OCI-LY3 (cell line): Measurements from ENCODE around the gene DNAAF5.

Experiments used
- H2AFZ ChIP-seq: fragments of 200-600, 300-600 bp; shearing (Covaris generic); 2 replicates; pipeline ENCODE4 v1.6.0; 2014; ENCODE audit warnings: antibody characterized with exemption, low read depth, low read length
- H3K27ac ChIP-seq: fragments of 200-600, 300-600 bp; sonication (generic); 2 replicates; pipeline ENCODE4 v1.5.1; 2014; ENCODE audit warnings: mild to moderate bottlenecking, low read length, moderate library complexity, mixed read lengths
- H3K27me3 ChIP-seq: fragments of 200-600, 300-600 bp; sonication (generic); 2 replicates; pipeline ENCODE4 v1.6.1; 2014; ENCODE audit warnings: low read depth, low read length, mixed read lengths
- H3K36me3 ChIP-seq: fragments of 200-600, 300-600 bp; sonication (generic); replicated peaks from 2 replicates; pipeline ENCODE3; 2014; ENCODE audit warnings: low read depth, low read length, mixed read lengths
- H3K4me1 ChIP-seq: fragments of 300-600, 200-600 bp; sonication (generic); 2 replicates; pipeline ENCODE4 v1.6.1; 2014; ENCODE audit warnings: low read length, mixed read lengths
- H3K4me2 ChIP-seq: fragments of 200-600, 300-600 bp; sonication (generic); 2 replicates; pipeline ENCODE4 v1.6.1; 2014; ENCODE audit warnings: low read length, mixed read lengths
- H3K4me3 ChIP-seq: fragments of 300-600, 200-600 bp; sonication (generic); 2 replicates; pipeline ENCODE4 v1.5.1; 2014; ENCODE audit warnings: antibody characterized with exemption, mild to moderate bottlenecking, low read length, moderate library complexity
- H3K79me2 ChIP-seq: fragments of 300-600, 200-600 bp; shearing (Covaris generic); 2 replicates; pipeline ENCODE4 v1.6.1; 2014; ENCODE audit warnings: mild to moderate bottlenecking, low read length, mixed read lengths
- H3K9ac ChIP-seq: fragments of 300-600, 200-600 bp; shearing (Covaris generic); 2 replicates; pipeline ENCODE4 v1.6.0; 2014; ENCODE audit warnings: mild to moderate bottlenecking, low read length, moderate library complexity
- H3K9me3 ChIP-seq: fragments of 200-600, 300-600 bp; shearing (Covaris generic); 2 replicates; pipeline ENCODE4 v1.6.1; 2014; ENCODE audit warnings: low read length, mixed read lengths; ENCODE audit not compliant: insufficient read depth
- H4K20me1 ChIP-seq: fragments of 200-600, 300-600 bp; sonication (generic); 2 replicates; pipeline ENCODE4 v1.6.1; 2016; ENCODE audit warnings: low read length, mixed read lengths; ENCODE audit not compliant: insufficient read depth
- CTCF ChIP-seq: fragments of 200-600, 300-600 bp; sonication (generic); IDR thresholded peaks from 2 replicates; pipeline ENCODE4 v1.5.1; 2014; ENCODE audit warnings: antibody characterized with exemption, low read length, low read depth
- EZH2phosphoT487 ChIP-seq: fragments of 200-600 bp; shearing (Covaris generic); IDR thresholded peaks from 2 replicates; pipeline ENCODE4 v1.6.1; 2018; ENCODE audit warnings: antibody characterized with exemption, mixed run types, low read depth

DNAAF5 gene

GRCh38 chr7:832167-832967 is 105.9 kb downstream of the DNAAF5 start, which contains the start of gene SUN1:
Gene SUN1, plus strand, starts transcription at chr7:832476. Its CDS starts 49 bp downstream, at chr7:832525.
- H3K4me1 ChIP-seq = peaks cover 13% of the 10 kb centered on the region
- peaks cover 27% of the 10 kb centered on the region for H4K20me1 ChIP-seq
- TF ChIP-seq CTCF (no peak), EZH2phosphoT487 (no peak)
- H3K9me3 ChIP-seq = no peaks in the 10 kb centered on the region
- H3K27me3 ChIP-seq = no peaks in the 10 kb centered on the region
- H2AFZ ChIP-seq = no peak within 1 kb of the TSS
- peak within 1 kb of the TSS; percentile 54 for H3K4me2 ChIP-seq
- peak within 1 kb of the TSS; percentile 36 for H3K27ac ChIP-seq
- 0 out of 2 replicates have a peak within 1 kb of the TSS, but pooled peaks have one; percentile 18 for H3K4me3 ChIP-seq
- peaks cover 69% of the 10 kb centered on the region for H3K79me2 ChIP-seq
- H3K9ac ChIP-seq = no peak within 1 kb of the TSS
- peaks cover 4% of the 10 kb centered on the region for H3K36me3 ChIP-seq

- no peak overlapping the region for H3K4me2 ChIP-seq
- peaks cover 13% of the 10 kb centered on the region for H3K4me1 ChIP-seq
- peaks cover 27% of the 10 kb centered on the region for H4K20me1 ChIP-seq
- H3K36me3 ChIP-seq = peaks cover 4% of the 10 kb centered on the region
- H3K79me2 ChIP-seq = peaks cover 73% of the 10 kb centered on the region
- TF ChIP-seq EZH2phosphoT487 = no peak
- TF ChIP-seq CTCF = no peak
- H3K27ac ChIP-seq = no peak overlapping the region
- H3K9ac ChIP-seq = no peak overlapping the region
- no peak overlapping the region for H3K4me3 ChIP-seq
- no peak overlapping the region for H2AFZ ChIP-seq
- H3K27me3 ChIP-seq = no peaks in the 10 kb centered on the region
- no peaks in the 10 kb centered on the region for H3K9me3 ChIP-seq
Observed at GRCh38 chr7:832968-833424, 106.5 kb downstream of the DNAAF5 start.

GRCh38 chr7:833601-834258 is 107.2 kb downstream of the DNAAF5 start:
- TF ChIP-seq EZH2phosphoT487 = no peak
- no peak for TF ChIP-seq CTCF
- H3K4me1 ChIP-seq = peaks cover 13% of the 10 kb centered on the region
- no peak overlapping the region for H2AFZ ChIP-seq
- H3K27ac ChIP-seq = no peak overlapping the region
- no peak overlapping the region for H3K9ac ChIP-seq
- no peak overlapping the region for H3K4me3 ChIP-seq
- no peaks in the 10 kb centered on the region for H3K27me3 ChIP-seq
- H3K9me3 ChIP-seq = no peaks in the 10 kb centered on the region
- no peak overlapping the region for H3K4me2 ChIP-seq
- H3K36me3 ChIP-seq = peaks cover 4% of the 10 kb centered on the region
- H3K79me2 ChIP-seq = peaks cover 69% of the 10 kb centered on the region
- peaks cover 25% of the 10 kb centered on the region for H4K20me1 ChIP-seq

GRCh38 chr7:834277-834676 is 107.8 kb downstream of the DNAAF5 start:
- Histone ChIP-seq H2AFZ (no peak overlapping the region), H3K4me3 (no peak overlapping the region), H3K36me3 (peaks cover 4% of the 10 kb centered on the region), H3K4me1 (peaks cover 13% of the 10 kb centered on the region), H4K20me1 (peaks cover 21% of the 10 kb centered on the region), H3K79me2 (peaks cover 63% of the 10 kb centered on the region), H3K4me2 (no peak overlapping the region), H3K9me3 (no peaks in the 10 kb centered on the region), H3K27ac (no peak overlapping the region), H3K27me3 (no peaks in the 10 kb centered on the region), H3K9ac (no peak overlapping the region)
- no peak for TF ChIP-seq EZH2phosphoT487
- no peak for TF ChIP-seq CTCF
